Iris pigment epithelial cell (primary cell): ENCODE results near the gene SAPCD1.
A peak's percentile ranks its signal among the peaks of the same experiment; 100 is the strongest.

ENCODE experiments used
- DNase-seq: peaks from one replicate; pipeline ENCODE4 v3.0.0-alpha.2; 2011; ENCODE audit warnings: low read depth

SAPCD1 gene

GRCh38 chr6:31762356-31762755, at the start of gene SAPCD1:
Gene SAPCD1, plus strand, starts transcription at chr6:31762656. Its CDS starts 399 bp downstream, at chr6:31763055.
- no peak for DNase-seq

GRCh38 chr6:31713465-31713864, 49.0 kb upstream of the SAPCD1 start:
- no peak for DNase-seq

- no peak for DNase-seq
Measured at GRCh38 chr6:31713991-31714684, 48.3 kb upstream of the SAPCD1 start.

- no peak for DNase-seq
Measured at GRCh38 chr6:31715022-31715958, 47.2 kb upstream of the SAPCD1 start, which contains the start of gene LY6G6D. Gene LY6G6D, plus strand, starts transcription at chr6:31715348. Its CDS starts 8 bp downstream, at chr6:31715356.

- DNase-seq: no peak
Measured at GRCh38 chr6:31717499-31718222, 44.8 kb upstream of the SAPCD1 start.

- no peak for DNase-seq
Measured at GRCh38 chr6:31718265-31718664, 44.2 kb upstream of the SAPCD1 start.

GRCh38 chr6:31719001-31719400, 43.5 kb upstream of the SAPCD1 start:
- DNase-seq: no peak

- DNase-seq: no peak
Measured at GRCh38 chr6:31720196-31720770, 42.2 kb upstream of the SAPCD1 start.

GRCh38 chr6:31721351-31722020, 41.0 kb upstream of the SAPCD1 start, which contains the start of gene LY6G6C:
Gene LY6G6C, minus strand, starts transcription at chr6:31721746. Its CDS starts 67 bp downstream, at chr6:31721679.
- no peak for DNase-seq

GRCh38 chr6:31722173-31722572, 40.3 kb upstream of the SAPCD1 start:
- DNase-seq: no peak

GRCh38 chr6:31723245-31723979, 39.0 kb upstream of the SAPCD1 start, which contains the start of gene MPIG6B:
Gene MPIG6B, plus strand, starts transcription at chr6:31723373. Its CDS starts 11 bp downstream, at chr6:31723384.
- DNase-seq: no peak

GRCh38 chr6:31723980-31724691, 38.3 kb upstream of the SAPCD1 start:
- DNase-seq: no peak

- peak; percentile 40 for DNase-seq
Measured at GRCh38 chr6:31725502-31726350, 36.7 kb upstream of the SAPCD1 start.

GRCh38 chr6:31727034-31727716, 35.3 kb upstream of the SAPCD1 start:
- DNase-seq: no peak

- no peak for DNase-seq
Measured at GRCh38 chr6:31727717-31728671, 34.5 kb upstream of the SAPCD1 start.

- DNase-seq: no peak
Measured at GRCh38 chr6:31728767-31729514, 33.5 kb upstream of the SAPCD1 start, which contains the start of gene DDAH2. Gene DDAH2, minus strand, starts transcription at chr6:31729299. Its CDS starts 138 bp downstream, at chr6:31729161.
